H9 (cell line): ENCODE data around the gene ACVR1B. TPM values are rescaled to one million over a fixed set of nuclear protein-coding genes. Genes with fewer than 3 reads are reported as not detected.

Source experiments
- DNase-seq: peaks from one replicate; pipeline ENCODE4 v3.0.0-alpha.2; 2017
- H2AFZ ChIP-seq: one replicate; pipeline ENCODE4 v1.6.1; 2013; ENCODE audit warnings: mild to moderate bottlenecking, low read length, control low read depth, moderate library complexity
- H2AK5ac ChIP-seq: 2 replicates; pipeline ENCODE4 v1.6.1; 2013; ENCODE audit warnings: low read length, control low read depth, mixed read lengths; ENCODE audit not compliant: insufficient read length
- H2BK120ac ChIP-seq: one replicate; pipeline ENCODE4 v1.6.1; 2013; ENCODE audit warnings: low read depth, mild to moderate bottlenecking, low read length, control low read depth, inconsistent platforms; ENCODE audit not compliant: poor library complexity, severe bottlenecking
- H2BK12ac ChIP-seq: 2 replicates; pipeline ENCODE4 v1.6.1; 2013; ENCODE audit warnings: low read length, control low read depth, mixed read lengths, low read depth; ENCODE audit not compliant: insufficient read length
- H2BK15ac ChIP-seq: 2 replicates; pipeline ENCODE4 v1.6.1; 2013; ENCODE audit warnings: low read depth, low read length, control low read depth
- H2BK20ac ChIP-seq: one replicate; pipeline ENCODE4 v1.6.1; 2013; ENCODE audit warnings: low read depth, mild to moderate bottlenecking, low read length, control low read depth, inconsistent platforms; ENCODE audit not compliant: poor library complexity, severe bottlenecking
- H2BK5ac ChIP-seq: 2 replicates; pipeline ENCODE4 v1.6.1; 2013; ENCODE audit warnings: low read length, control low read depth, mixed read lengths; ENCODE audit not compliant: insufficient read length
- H3K14ac ChIP-seq: 2 replicates; pipeline ENCODE4 v1.6.1; 2013; ENCODE audit warnings: low read length, control low read depth; ENCODE audit not compliant: insufficient read depth
- H3K18ac ChIP-seq: 2 replicates; pipeline ENCODE4 v1.6.1; 2013; ENCODE audit warnings: low read depth, mild to moderate bottlenecking, mixed read lengths, low read length, control low read depth; ENCODE audit not compliant: insufficient read length
- H3K23ac ChIP-seq: 2 replicates; pipeline ENCODE4 v1.6.1; 2013; ENCODE audit warnings: low read length, control low read depth, mixed read lengths, low read depth; ENCODE audit not compliant: insufficient read length
- H3K23me2 ChIP-seq: 2 replicates; pipeline ENCODE4 v1.6.1; 2013; ENCODE audit warnings: low read depth, mild to moderate bottlenecking, mixed read lengths, low read length, control low read depth; ENCODE audit not compliant: insufficient read length, poor library complexity, severe bottlenecking
- H3K27ac ChIP-seq: 2 replicates; pipeline ENCODE4 v1.5.1; 2013; ENCODE audit warnings: low read length, control low read depth, mixed read lengths, low read depth; ENCODE audit not compliant: insufficient read length
- H3K27me3 ChIP-seq: 2 replicates; pipeline ENCODE4 v1.6.1; 2013; ENCODE audit warnings: low read length, control low read depth, inconsistent platforms; ENCODE audit not compliant: insufficient read depth
- H3K4ac ChIP-seq: 2 replicates; pipeline ENCODE4 v1.6.1; 2013; ENCODE audit warnings: low read depth, mild to moderate bottlenecking, control low read depth, inconsistent platforms, low read length, moderate library complexity
- H3K4me1 ChIP-seq: 2 replicates; pipeline ENCODE4 v1.6.1; 2013; ENCODE audit warnings: low read length, control low read depth, inconsistent platforms; ENCODE audit not compliant: insufficient read depth
- H3K4me2 ChIP-seq: 2 replicates; pipeline ENCODE4 v1.6.1; 2013; ENCODE audit warnings: low read length, control low read depth, mixed read lengths; ENCODE audit not compliant: insufficient read length, insufficient read depth
- H3K56ac ChIP-seq: 2 replicates; pipeline ENCODE4 v1.6.1; 2013; ENCODE audit warnings: low read depth, mild to moderate bottlenecking, mixed read lengths, low read length, control low read depth; ENCODE audit not compliant: insufficient read length
- H3K79me1 ChIP-seq: 2 replicates; pipeline ENCODE4 v1.6.1; 2013; ENCODE audit warnings: low read depth, mild to moderate bottlenecking, moderate library complexity, low read length, control low read depth, inconsistent platforms; ENCODE audit not compliant: insufficient read depth, poor library complexity, severe bottlenecking
- H3K79me2 ChIP-seq: 2 replicates; pipeline ENCODE4 v1.6.1; 2013; ENCODE audit warnings: low read length, control low read depth, inconsistent platforms; ENCODE audit not compliant: insufficient read depth
- H3K9ac ChIP-seq: 2 replicates; pipeline ENCODE4 v1.6.1; 2013; ENCODE audit warnings: low read length, control low read depth, mixed read lengths; ENCODE audit not compliant: insufficient read length; ENCODE audit errors: extremely low read depth
- H3K9me3 ChIP-seq: one replicate; pipeline ENCODE4 v1.6.1; 2013; ENCODE audit warnings: low read depth, low read length, inconsistent platforms; ENCODE audit not compliant: control insufficient read depth
- H3T11ph ChIP-seq: one replicate; pipeline ENCODE4 v1.6.1; 2013; ENCODE audit warnings: mild to moderate bottlenecking, low read length, control low read depth, inconsistent platforms
- H4K20me1 ChIP-seq: one replicate; pipeline ENCODE4 v1.6.1; 2013; ENCODE audit not compliant: control insufficient read depth, insufficient read length, insufficient read depth
- H4K5ac ChIP-seq: 2 replicates; pipeline ENCODE4 v1.6.1; 2013; ENCODE audit warnings: low read depth, mild to moderate bottlenecking, mixed read lengths, low read length, control low read depth; ENCODE audit not compliant: insufficient read length
- H4K8ac ChIP-seq: replicated peaks from 2 replicates; pipeline ENCODE4 v1.6.1; 2013; ENCODE audit warnings: low read length, control low read depth, mixed read lengths, low read depth; ENCODE audit not compliant: insufficient read length
- H4K91ac ChIP-seq: 2 replicates; pipeline ENCODE4 v1.6.1; 2013; ENCODE audit warnings: low read depth, mild to moderate bottlenecking, moderate library complexity, mixed read lengths, low read length, control low read depth; ENCODE audit not compliant: insufficient read length
- H3K27ac Mint-ChIP-seq, 3 experiments: 2 replicates in 2 of 3; 3 replicates in 1 of 3; pipeline ENCODE4 v1.8.0; 2020 to 2021; ENCODE audit warnings: mixed read lengths in 3 of 3, mild to moderate bottlenecking in 1 of 3, moderate library complexity in 1 of 3
- H3K27me3 Mint-ChIP-seq: 2 replicates; pipeline ENCODE4 v1.8.0; 2021; ENCODE audit warnings: low read depth, mild to moderate bottlenecking, moderate library complexity, mixed read lengths
- H3K36me3 Mint-ChIP-seq, 3 experiments: 2 replicates in 2 of 3; 3 replicates in 1 of 3; pipeline ENCODE4 v1.8.0; 2020 to 2021; ENCODE audit warnings: low read depth in 3 of 3, mixed read lengths in 3 of 3; ENCODE audit not compliant: insufficient read depth in 1 of 3
- H3K4me1 Mint-ChIP-seq, 2 experiments: 2 replicates each; pipeline ENCODE4 v1.8.0; 2020; ENCODE audit warnings: mixed read lengths in 2 of 2
- H3K4me3 Mint-ChIP-seq, 2 experiments: 2 replicates in 1 of 2; 3 replicates in 1 of 2; pipeline ENCODE4 v1.8.0; 2020 to 2021; ENCODE audit warnings: mild to moderate bottlenecking in 2 of 2, mixed read lengths in 2 of 2, moderate library complexity in 1 of 2
- H3K9me3 Mint-ChIP-seq, 2 experiments: 2 replicates in 1 of 2; 3 replicates in 1 of 2; pipeline ENCODE4 v1.8.0; 2020; ENCODE audit warnings: mild to moderate bottlenecking in 2 of 2, mixed read lengths in 2 of 2, moderate library complexity in 1 of 2
- WGBS: extraction: QIAGEN DNeasy Blood & Tissue Kit; methylation state at CpG from one replicate; pipeline ENCODE4 v1.1.7; 2013; ENCODE audit warnings: missing lambda C conversion rate, low lambda C conversion rate, mixed read lengths; ENCODE audit not compliant: insufficient read length; ENCODE audit errors: extremely low coverage; 5-methylcytosine and 5-hydroxymethylcytosine counted together
- total RNA-seq: library from RNA; stranded (reverse); gene quantifications from 2 replicates; pipeline ENCODE4 v1.2.1, GENCODE V29; 2021
- TF ChIP-seq, protein P1 (sequence below): fragments of 200-600 bp; sonication (generic); conservative IDR thresholded peaks from 3 replicates; pipeline ENCODE4 v1.8.0; 2021; ENCODE audit warnings: antibody characterized with exemption, mild to moderate bottlenecking

ACVR1B gene
- total RNA-seq, 1 experiment from 2014 or later = 16.3 TPM

DNA sequence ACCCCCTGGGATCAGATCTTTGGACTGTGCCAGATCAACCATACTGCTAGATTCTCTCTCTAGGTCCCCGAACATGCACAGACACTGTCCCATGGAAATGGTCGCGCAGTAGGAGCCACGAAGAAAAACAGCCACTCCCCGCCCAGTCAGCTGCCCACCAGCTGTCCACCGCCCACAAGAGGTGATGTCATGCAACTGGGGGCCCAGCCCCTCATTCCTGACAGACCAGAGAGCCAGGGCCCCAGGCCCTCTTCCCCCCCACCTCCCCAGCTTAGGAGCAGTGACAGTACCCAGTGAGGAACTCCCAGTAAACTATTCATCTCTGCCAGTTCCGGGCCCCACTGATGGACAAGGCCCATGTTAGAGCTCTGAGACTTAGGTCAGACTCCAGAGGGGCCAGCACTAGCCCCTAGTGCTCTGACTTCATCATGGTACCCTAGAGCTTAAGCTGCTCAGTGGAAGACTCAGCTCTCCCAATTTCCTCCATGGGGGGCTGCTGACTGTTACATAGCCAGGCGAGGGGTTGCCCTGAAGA, 51.6 kb downstream of the ACVR1B start:
- no peaks in the 10 kb centered on the region for H3K9me3 ChIP-seq
- H2BK15ac ChIP-seq = no peak overlapping the region
- H2AK5ac ChIP-seq = no peak overlapping the region
- Mint-ChIP-seq H3K27ac (peak overlapping the region in 2 of 3 experiments; percentile 3 to 17; a peak in 1 of 7 replicates), H3K4me1 (peaks cover 17 to 27% of the 10 kb centered on the region in 2 experiments), H3K9me3 (no peaks in the 10 kb centered on the region; a peak in 1 of 5 replicates), H3K36me3 (peaks cover 2 to 9% (median 6%) of the 10 kb centered on the region in 3 experiments), H3K27me3 (peaks cover 48% of the 10 kb centered on the region), H3K4me3 (no peak overlapping the region)
- no peak overlapping the region for H3K4ac ChIP-seq
- no peak overlapping the region for H3K27ac ChIP-seq
- H3K79me1 ChIP-seq = no peaks in the 10 kb centered on the region
- H2BK5ac ChIP-seq = no peak overlapping the region
- H3K79me2 ChIP-seq = no peaks in the 10 kb centered on the region
- H4K91ac ChIP-seq = no peak overlapping the region
- H3K23ac ChIP-seq = no peak overlapping the region
- no peak overlapping the region for H2BK20ac ChIP-seq
- no peak overlapping the region for H3K4me2 ChIP-seq
- no peak overlapping the region for H2AFZ ChIP-seq
- DNase-seq = no peak
- H3K56ac ChIP-seq = no peak overlapping the region
- H4K20me1 ChIP-seq = no peaks in the 10 kb centered on the region
- H2BK120ac ChIP-seq = no peak overlapping the region
- H3K27me3 ChIP-seq = peaks cover 13% of the 10 kb centered on the region
- peaks cover 7% of the 10 kb centered on the region for H3K23me2 ChIP-seq
- no CpG with 5 or more reads among the region's 8 CpGs for WGBS
- TF ChIP-seq, protein P1, sequence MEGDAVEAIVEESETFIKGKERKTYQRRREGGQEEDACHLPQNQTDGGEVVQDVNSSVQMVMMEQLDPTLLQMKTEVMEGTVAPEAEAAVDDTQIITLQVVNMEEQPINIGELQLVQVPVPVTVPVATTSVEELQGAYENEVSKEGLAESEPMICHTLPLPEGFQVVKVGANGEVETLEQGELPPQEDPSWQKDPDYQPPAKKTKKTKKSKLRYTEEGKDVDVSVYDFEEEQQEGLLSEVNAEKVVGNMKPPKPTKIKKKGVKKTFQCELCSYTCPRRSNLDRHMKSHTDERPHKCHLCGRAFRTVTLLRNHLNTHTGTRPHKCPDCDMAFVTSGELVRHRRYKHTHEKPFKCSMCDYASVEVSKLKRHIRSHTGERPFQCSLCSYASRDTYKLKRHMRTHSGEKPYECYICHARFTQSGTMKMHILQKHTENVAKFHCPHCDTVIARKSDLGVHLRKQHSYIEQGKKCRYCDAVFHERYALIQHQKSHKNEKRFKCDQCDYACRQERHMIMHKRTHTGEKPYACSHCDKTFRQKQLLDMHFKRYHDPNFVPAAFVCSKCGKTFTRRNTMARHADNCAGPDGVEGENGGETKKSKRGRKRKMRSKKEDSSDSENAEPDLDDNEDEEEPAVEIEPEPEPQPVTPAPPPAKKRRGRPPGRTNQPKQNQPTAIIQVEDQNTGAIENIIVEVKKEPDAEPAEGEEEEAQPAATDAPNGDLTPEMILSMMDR = no peak
- H4K8ac ChIP-seq = no peak overlapping the region
- H3K4me1 ChIP-seq = no peaks in the 10 kb centered on the region
- no peak overlapping the region for H3K18ac ChIP-seq
- no peak overlapping the region for H3K14ac ChIP-seq
- no peak overlapping the region for H3T11ph ChIP-seq
- H2BK12ac ChIP-seq = no peak overlapping the region
- H3K9ac ChIP-seq = no peak overlapping the region
- H4K5ac ChIP-seq = no peak overlapping the region
